HG03097 (cell line): Measurements from ENCODE around the gene SARS1.
"Not testable (repeated sequence)": the region's sequence is repeated elsewhere in the genome, so short reads cannot be mapped to it uniquely, and the experiment has no call there.

Experiments used
- ATAC-seq: cut with Tn5 transposase; IDR thresholded peaks from one replicate; pipeline ENCODE4 v1.9.1; 2021; ENCODE audit not compliant: unreplicated experiment, low FRiP score

SARS1 gene

DNA sequence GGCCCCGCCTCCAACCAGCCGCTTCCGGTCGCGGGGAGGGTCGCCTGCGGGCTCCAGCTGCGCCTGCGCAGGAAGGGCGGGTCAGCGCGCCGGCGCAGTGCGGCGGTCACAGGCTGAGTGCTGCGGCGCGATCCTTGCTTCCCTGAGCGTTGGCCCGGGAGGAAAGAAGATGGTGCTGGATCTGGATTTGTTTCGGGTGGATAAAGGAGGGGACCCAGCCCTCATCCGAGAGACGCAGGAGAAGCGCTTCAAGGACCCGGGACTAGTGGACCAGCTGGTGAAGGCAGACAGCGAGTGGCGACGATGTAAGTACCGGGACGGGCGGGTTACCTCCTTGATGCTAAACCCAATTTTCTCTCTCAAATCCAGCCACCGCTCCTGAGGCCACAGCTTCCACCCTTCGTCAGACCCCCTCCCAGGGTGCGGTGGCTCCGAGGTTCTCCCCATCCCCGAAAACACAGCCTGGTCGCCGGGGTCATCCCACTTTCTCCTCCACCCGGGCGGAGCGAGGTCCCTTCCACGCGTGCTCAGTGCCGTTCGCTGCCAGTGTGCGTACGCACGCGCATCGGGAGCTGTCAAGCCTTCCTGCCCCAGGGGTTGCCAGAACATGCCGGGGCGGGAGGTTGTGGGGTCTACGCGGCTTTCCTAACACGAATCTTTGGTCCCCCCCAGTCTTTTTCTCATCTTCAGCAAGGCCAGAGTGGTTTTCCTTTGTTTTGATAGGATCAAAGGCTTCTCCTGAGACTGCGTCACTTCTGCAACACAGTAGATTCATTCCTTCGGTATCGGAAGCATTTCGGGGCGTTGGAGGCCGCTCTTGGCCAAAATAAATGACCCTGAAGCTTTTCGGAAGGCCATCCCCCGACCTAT, at the start of gene SARS1:
TSS of gene SARS1 (plus strand) at position 95 of the 870 bp plus-strand sequence. CDS start at position 170, 75 bp downstream.
- ATAC-seq, result peak; percentile 82

DNA sequence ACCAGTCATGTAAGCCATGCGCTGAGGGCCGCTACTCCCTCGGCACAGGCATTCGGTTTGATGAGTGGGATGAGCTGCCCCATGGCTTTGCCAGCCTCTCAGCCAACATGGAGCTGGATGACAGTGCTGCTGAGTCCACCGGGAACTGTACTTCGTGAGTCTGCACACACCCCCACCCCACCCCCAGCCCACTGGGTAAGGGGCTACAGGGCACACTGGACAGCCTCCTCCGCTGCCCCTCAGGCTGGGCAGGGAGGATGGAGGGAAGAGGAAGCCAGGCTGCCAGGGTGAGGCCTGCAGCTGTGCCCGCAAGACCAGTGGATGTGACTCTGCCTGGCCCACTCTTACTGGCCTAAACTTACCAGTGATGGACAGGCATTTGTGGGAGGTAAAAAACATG, 49.2 kb upstream of the SARS1 start:
- no peak for ATAC-seq

- ATAC-seq, result peak; percentile 79
Measured at GRCh38 chr1:109167001-109167506, 46.7 kb upstream of the SARS1 start.

DNA sequence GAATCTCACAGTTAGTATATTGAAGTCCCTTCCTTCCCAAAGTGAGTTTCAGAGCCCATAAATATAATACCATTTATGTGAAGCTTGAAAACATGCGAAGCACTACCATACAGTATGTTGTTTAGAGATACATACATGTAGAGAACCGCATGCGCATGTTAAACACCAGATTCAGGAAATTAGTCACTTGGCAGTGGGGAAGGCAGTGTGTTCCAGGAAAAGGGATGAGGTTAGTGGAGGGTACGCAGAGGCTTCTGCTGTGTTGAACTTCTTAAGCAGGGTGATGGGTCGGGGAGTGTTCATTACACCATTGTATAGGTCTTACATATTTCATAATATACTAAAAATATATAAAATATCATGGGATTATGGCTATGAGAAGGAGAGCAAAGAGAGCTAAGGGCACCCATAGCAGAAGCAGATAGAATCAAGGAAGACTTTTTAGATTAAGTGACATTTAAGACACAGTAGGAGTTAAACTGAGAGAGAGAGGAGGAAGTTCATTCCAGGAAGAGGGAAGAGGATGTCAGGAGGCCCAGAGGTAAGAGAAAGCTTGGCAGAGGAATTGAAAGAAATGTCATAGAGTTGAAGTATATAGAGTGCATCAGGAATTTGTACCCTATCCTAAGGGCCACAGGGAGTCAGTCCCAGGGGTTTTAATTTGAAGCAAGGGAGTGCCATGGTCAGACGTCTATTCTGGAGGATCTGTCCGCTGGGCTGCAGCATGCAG, 43.5 kb upstream of the SARS1 start:
- ATAC-seq, result no peak

GRCh38 chr1:109171646-109172045, 42.1 kb upstream of the SARS1 start:
- no peak for ATAC-seq

- ATAC-seq, result not testable (repeated sequence)
Measured at GRCh38 chr1:109176349-109176748, 37.4 kb upstream of the SARS1 start.

DNA sequence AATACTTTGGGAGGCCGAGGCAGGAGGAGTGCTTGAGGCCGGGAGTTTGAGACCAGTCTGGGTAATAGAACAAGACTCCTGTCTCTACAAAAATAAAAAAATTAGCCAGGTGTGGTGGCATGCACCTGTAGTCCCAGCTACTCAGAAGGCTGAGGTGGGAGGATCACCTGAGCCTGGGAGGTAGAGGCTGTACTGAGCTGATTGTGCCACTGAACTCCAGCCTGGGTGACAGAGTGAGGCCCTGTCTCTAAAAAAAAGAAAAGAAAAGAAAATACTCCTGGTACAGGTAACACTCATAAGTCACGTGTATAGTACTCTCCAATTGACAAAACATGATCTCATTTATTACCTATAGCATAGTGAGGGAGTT, 33.0 kb upstream of the SARS1 start:
- ATAC-seq, result not testable (repeated sequence)

- no peak for ATAC-seq
Measured at GRCh38 chr1:109181085-109181806, 32.5 kb upstream of the SARS1 start.

DNA sequence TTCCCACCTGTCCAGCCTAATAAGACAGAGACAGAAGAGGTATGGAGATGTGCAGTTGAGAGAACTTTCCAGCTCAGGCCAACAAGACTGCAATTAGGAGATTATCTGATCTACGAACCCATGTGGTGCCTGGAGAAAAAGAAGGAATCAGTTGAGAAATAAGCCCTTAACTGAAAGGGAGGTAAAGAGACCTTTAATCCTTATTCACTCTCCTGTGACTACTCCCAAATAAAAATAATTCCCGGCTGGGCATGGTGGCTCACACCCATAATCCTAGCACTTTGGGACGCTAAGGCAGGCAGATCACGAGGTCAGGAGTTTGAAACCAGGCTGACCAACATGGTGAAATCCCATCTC, 31.9 kb upstream of the SARS1 start:
- no peak for ATAC-seq

GRCh38 chr1:109183058-109183738, 30.5 kb upstream of the SARS1 start:
- no peak for ATAC-seq

GRCh38 chr1:109184687-109185086, 29.0 kb upstream of the SARS1 start:
- no peak for ATAC-seq

GRCh38 chr1:109185357-109185756, 28.4 kb upstream of the SARS1 start:
- no peak for ATAC-seq

GRCh38 chr1:109185990-109186732, 27.6 kb upstream of the SARS1 start:
- no peak for ATAC-seq

DNA sequence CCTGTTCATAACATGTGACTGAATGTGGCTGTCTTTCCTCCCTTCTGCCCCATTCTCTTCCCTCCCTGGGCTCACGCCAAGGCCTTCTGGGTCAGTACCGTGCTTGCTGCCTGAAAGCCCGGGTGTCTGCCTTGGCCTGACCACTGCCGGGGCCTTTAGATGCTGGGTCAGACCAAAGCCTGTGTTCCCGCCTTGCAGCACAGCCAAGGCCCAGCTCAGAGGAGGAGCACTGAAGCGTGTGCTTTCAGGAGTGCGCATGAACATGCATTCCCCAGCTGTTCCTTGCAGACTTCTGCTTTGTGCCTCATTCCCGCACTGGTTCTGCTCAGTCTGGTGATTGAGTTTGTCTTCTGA, 27.0 kb upstream of the SARS1 start:
- no peak for ATAC-seq

- no peak for ATAC-seq
Measured at GRCh38 chr1:109187127-109187526, 26.6 kb upstream of the SARS1 start.

GRCh38 chr1:109188200-109188599, 25.5 kb upstream of the SARS1 start:
- ATAC-seq, result no peak

DNA sequence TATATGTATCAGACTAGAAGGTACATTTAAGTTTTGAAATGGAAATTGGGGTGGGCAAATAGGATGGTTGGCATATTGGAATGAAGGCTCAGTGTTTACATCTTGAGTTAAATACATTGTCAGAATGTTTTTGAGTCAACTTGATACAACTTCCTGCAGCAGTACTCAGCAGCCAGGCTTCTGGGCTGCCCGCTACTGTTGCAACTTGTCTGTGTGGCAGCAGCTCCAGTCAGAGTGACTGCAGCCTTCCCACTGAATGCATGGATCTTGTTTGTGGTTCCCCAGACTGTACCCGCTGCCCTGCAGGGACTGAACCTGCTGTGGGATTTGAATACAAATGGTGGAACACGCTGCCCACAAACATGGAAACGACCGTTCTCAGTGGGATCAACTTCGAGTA, 24.9 kb upstream of the SARS1 start:
- no peak for ATAC-seq

DNA sequence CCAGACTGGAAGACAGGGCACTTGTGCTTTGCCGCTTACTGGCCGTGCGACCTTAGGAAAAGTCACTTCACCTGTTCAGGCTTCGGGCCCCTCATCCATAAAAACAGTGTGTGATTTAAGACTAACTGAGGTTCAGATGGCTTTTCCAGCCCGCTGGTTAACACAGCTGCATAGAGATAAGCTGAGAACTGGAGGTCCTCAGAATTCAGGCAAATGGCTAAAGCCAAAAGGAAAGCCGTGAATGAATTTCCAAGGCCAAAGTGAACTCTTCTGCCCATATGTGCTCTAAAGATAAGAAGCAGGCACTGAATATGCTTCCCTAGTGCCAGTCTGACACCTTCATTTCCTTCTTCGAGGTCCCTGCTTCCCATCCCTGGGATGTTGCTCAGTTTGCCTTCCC, 23.5 kb upstream of the SARS1 start:
- no peak for ATAC-seq

DNA sequence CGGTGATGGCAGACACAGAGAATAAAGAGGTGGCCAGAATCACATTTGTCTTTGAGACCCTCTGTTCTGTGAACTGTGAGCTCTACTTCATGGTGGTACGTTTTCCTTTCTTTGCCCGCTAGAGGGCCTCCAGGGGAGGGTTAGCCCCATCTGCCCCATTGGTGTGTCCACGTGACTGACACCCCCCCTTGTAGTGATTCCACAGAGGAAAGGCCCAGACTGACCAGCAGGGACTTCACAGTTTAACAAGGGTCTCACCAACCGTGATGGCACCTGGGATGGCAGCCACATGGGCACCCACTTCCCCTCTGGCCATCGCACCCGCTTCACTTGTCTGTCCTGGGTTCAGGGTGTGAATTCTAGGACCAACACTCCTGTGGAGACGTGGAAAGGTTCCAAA, 22.3 kb upstream of the SARS1 start:
- no peak for ATAC-seq

- ATAC-seq, result no peak
Measured at GRCh38 chr1:109191891-109192290, 21.8 kb upstream of the SARS1 start.
